Gastroesophageal sphincter (tissue), 4 donors: ENCODE data around the gene TSHZ3. TPM values are rescaled to one million over a fixed set of nuclear protein-coding genes. Genes with fewer than 3 reads are reported as not detected.

Experiments used
- ATAC-seq: fragments of 150-250 bp; one replicate; pipeline ENCODE4 v1.9.1; 2016; ENCODE audit warnings: mild to moderate bottlenecking, moderate library complexity
- H3K27ac ChIP-seq, 4 donors: fragments of 200-600 bp; sonication (generic) in 3 of 4; 1 replicate in 3 of 4; 2 replicates in 1 of 4; pipeline ENCODE4 v1.5.1; 2016 to 2019
- H3K27me3 ChIP-seq: fragments of 200-600 bp; sonication (generic); one replicate; pipeline ENCODE4 v1.5.1; 2019
- H3K36me3 ChIP-seq, 2 donors: fragments of 200-600 bp; sonication (generic); one replicate each; pipeline ENCODE4 v1.5.1; 2019; ENCODE audit warnings: control low read depth in 1 of 2
- H3K4me1 ChIP-seq, 3 donors: fragments of 200-600 bp; sonication (generic); 1 replicate in 2 of 3; 2 replicates in 1 of 3; pipeline ENCODE4 v1.5.1; 2016 to 2019; ENCODE audit warnings: control low read depth in 2 of 3
- H3K4me3 ChIP-seq, 2 donors: fragments of 200-600 bp; sonication (generic); one replicate each; pipeline ENCODE4 v1.5.1; 2019; ENCODE audit warnings: mild to moderate bottlenecking in 1 of 2, moderate library complexity in 1 of 2
- H3K9me3 ChIP-seq, 3 donors: fragments of 200-600 bp; sonication (generic); one replicate each; pipeline ENCODE4 v1.5.1; 2017 to 2019; ENCODE audit warnings: control low read depth in 2 of 3
- EP300 ChIP-seq: sonication (generic); formaldehyde crosslinking; IDR thresholded peaks from one replicate; pipeline ENCODE4 v1.6.1; 2017; ENCODE audit warnings: antibody characterized with exemption, mild to moderate bottlenecking
- POLR2A ChIP-seq, 2 donors: fragments of 450-650 bp; IDR thresholded peaks; one replicate each; pipeline ENCODE4 v1.6.1; 2017; ENCODE audit warnings: antibody characterized with exemption in 2 of 2, mild to moderate bottlenecking in 2 of 2, moderate library complexity in 1 of 2
- POLR2AphosphoS5 ChIP-seq: sonication (generic); formaldehyde crosslinking; IDR thresholded peaks from one replicate; pipeline ENCODE4 v1.6.1; 2017; ENCODE audit warnings: antibody characterized with exemption
- WGBS, 2 donors: methylation state at CpG; one replicate each; pipeline ENCODE4 v1.1.5; 2018; ENCODE audit warnings: low coverage in 1 of 2; 5-methylcytosine and 5-hydroxymethylcytosine counted together
- total RNA-seq, 4 donors: library from RNA; depleted of rRNA; stranded (reverse); fragments of >200 nt; gene quantifications; one replicate each; pipeline ENCODE4 v1.1.0, GENCODE V29; 2016
- TF ChIP-seq, protein P1 (sequence below), 4 experiments: fragments of 200-600 bp in 2 of 4; fragments of 450-650 bp in 2 of 4; sonication (generic) in 1 of 4; IDR thresholded peaks; one replicate each; pipeline ENCODE4 v1.5.1; 2017 to 2019; ENCODE audit warnings: antibody characterized with exemption in 4 of 4, mild to moderate bottlenecking in 2 of 4, moderate library complexity in 2 of 4

The TSHZ3 gene
- total RNA-seq, 4 donors from 2014 or later: 15.6 to 40.2 (median 31.1) TPM

DNA sequence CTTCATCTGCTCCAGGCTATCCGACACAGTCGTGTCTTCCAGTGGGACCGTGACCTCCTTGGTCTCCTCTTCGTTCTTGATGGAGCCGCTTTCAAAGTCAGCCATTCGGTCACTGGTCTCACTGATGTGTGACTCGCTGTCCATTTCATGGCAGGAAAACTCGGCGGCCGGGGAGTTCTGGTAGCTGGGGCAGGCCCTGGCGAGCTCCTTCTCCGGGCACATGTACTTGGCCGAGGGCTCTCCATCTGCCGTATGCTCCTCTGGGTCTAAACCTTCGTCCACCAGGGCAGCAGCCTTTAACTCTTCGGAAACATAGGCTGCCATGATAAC lies 69.8 kb downstream of the TSHZ3 start:
- ATAC-seq: no peak
- H3K4me3 ChIP-seq: no peak overlapping the region
- H3K36me3 ChIP-seq: peaks cover 0 to 35% of the 10 kb centered on the region in 2 donors
- H3K9me3 ChIP-seq: no peaks in the 10 kb centered on the region
- WGBS, 2 donors: no CpG with 5 or more reads among the region's 16 CpGs
- peaks cover 0 to 52% (median 0%) of the 10 kb centered on the region in 3 donors for H3K4me1 ChIP-seq
- no peaks in the 10 kb centered on the region for H3K27me3 ChIP-seq
- TF ChIP-seq, protein P1, sequence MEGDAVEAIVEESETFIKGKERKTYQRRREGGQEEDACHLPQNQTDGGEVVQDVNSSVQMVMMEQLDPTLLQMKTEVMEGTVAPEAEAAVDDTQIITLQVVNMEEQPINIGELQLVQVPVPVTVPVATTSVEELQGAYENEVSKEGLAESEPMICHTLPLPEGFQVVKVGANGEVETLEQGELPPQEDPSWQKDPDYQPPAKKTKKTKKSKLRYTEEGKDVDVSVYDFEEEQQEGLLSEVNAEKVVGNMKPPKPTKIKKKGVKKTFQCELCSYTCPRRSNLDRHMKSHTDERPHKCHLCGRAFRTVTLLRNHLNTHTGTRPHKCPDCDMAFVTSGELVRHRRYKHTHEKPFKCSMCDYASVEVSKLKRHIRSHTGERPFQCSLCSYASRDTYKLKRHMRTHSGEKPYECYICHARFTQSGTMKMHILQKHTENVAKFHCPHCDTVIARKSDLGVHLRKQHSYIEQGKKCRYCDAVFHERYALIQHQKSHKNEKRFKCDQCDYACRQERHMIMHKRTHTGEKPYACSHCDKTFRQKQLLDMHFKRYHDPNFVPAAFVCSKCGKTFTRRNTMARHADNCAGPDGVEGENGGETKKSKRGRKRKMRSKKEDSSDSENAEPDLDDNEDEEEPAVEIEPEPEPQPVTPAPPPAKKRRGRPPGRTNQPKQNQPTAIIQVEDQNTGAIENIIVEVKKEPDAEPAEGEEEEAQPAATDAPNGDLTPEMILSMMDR (IDR thresholded peaks at IDR 0.05): no peak
- TF ChIP-seq POLR2A (IDR thresholded peaks at IDR 0.05): no peak
- no peak for TF ChIP-seq POLR2AphosphoS5
- no peak for TF ChIP-seq EP300
- H3K27ac ChIP-seq: no peak overlapping the region

DNA sequence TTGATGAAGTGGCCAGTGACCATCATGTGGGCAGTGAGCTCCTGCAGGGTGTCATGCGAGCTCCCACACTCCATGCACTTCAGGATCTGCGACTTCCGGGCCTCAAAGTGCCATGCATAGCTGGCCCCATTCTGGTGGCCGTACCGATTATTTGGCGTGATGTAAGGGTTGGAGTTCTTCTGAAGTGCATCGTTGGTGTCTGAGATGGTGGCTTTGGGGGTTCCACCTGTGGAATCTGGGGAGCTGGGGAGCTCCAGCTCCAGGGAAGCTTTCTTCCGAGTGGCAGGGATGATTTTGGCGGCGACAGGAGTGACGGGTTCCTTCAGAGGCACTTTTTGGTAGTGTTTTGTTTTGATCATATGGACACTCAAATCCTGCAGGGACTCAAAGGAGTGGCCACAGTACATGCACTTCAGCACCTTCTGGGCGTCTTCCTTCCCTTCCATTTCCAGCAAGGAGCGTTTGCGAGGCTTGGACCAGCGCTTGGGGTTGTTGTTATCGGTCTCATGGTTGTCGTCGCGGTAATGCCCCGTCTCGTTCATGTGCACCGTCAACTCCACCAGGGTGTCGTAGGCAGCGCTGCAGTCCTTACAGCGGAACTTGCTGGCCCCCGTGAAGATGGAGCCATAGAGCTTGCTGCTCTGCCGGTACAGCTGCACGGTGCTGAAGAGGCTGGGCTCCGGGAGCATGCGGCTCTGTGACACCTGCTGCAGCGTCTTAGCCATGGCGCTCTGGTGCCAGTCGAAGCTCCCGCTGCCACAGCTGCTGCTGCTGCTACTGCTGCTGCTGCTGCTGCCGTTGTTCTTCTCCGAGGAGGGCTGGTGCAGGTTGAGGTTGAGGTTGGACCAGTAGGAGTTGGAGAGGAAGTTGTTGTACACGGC lies 70.4 kb downstream of the TSHZ3 start:
- TF ChIP-seq POLR2A (IDR thresholded peaks at IDR 0.05): no peak
- TF ChIP-seq POLR2AphosphoS5: no peak
- TF ChIP-seq, protein P1 (IDR thresholded peaks at IDR 0.05): no peak
- TF ChIP-seq EP300: no peak
- H3K4me3 ChIP-seq: no peak overlapping the region
- no peaks in the 10 kb centered on the region for H3K27me3 ChIP-seq
- peaks cover 0 to 53% (median 0%) of the 10 kb centered on the region in 3 donors for H3K4me1 ChIP-seq
- WGBS, 2 donors: 90% methylated on average over 7 of the region's 37 CpGs; no CpG with 5 or more reads in 1 of the 2 donors
- H3K36me3 ChIP-seq: peaks cover 0 to 35% of the 10 kb centered on the region in 2 donors
- H3K27ac ChIP-seq: no peak overlapping the region
- H3K9me3 ChIP-seq: no peaks in the 10 kb centered on the region
- no peak for ATAC-seq

DNA sequence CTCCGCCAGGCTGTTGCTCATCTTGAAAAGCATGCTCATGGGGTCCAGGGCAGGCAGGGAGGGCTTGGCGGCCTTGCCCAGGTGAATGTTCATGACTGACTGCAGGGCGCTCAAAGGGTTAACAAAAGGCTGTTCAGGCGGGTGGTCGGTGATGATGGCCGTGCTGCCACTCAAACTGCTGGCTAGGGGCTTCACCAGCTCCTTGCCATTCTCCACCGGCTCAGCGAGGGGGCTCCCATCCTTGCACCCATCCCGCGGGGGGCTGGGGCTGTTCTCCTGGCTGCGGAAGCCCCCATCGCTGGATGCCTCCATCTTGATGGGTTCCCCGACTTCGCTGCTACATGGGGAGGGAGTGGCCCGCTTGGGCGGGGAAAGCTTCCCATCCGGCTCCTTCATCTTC lies 71.7 kb downstream of the TSHZ3 start:
- Histone ChIP-seq H3K27me3 (no peaks in the 10 kb centered on the region), H3K9me3 (no peaks in the 10 kb centered on the region), H3K4me1 (peaks cover 0 to 46% (median 0%) of the 10 kb centered on the region in 3 donors), H3K36me3 (peaks cover 0 to 42% of the 10 kb centered on the region in 2 donors), H3K4me3 (no peak overlapping the region), H3K27ac (no peak overlapping the region)
- ATAC-seq: no peak
- 53% methylated on average over 3 of the region's 17 CpGs; no CpG with 5 or more reads in 1 of the 2 donors for whole genome bisulfite sequencing, 2 donors
- TF ChIP-seq, protein P1 (IDR thresholded peaks at IDR 0.05): no peak
- TF ChIP-seq POLR2AphosphoS5: no peak
- no peak for TF ChIP-seq POLR2A (IDR thresholded peaks at IDR 0.05)
- TF ChIP-seq EP300: no peak

DNA sequence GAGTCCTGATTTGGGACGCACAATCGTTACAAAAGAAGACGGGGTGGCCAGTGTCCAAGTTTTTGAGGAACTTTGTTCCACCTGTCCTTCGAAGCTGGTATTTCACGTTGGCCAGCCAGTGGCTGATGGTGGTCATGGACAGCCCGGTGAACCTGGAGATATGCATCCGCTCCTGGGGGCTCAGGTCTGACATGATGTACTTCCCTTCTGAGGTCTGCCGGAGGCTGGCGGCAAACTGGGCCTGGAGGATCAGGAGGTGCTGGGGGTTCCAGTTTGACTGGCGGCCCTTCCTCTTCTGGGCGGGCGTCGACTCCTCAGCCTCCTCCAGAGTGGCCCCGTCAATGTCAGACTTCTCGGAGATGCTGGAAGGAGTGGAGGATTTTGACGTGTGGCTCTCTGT lies 72.4 kb downstream of the TSHZ3 start:
- WGBS, 2 donors: 70 to 89% methylated on average over 2 to 6 of the region's 16 CpGs
- TF ChIP-seq EP300 (no peak), POLR2AphosphoS5 (no peak), POLR2A (IDR thresholded peaks at IDR 0.05) (no peak)
- TF ChIP-seq, protein P1 (IDR thresholded peaks at IDR 0.05): no peak
- no peak for ATAC-seq
- Histone ChIP-seq H3K36me3 (peaks cover 0 to 42% of the 10 kb centered on the region in 2 donors), H3K9me3 (no peaks in the 10 kb centered on the region), H3K27ac (no peak overlapping the region), H3K4me3 (no peak overlapping the region), H3K4me1 (peaks cover 0 to 39% (median 0%) of the 10 kb centered on the region in 3 donors), H3K27me3 (no peaks in the 10 kb centered on the region)

DNA sequence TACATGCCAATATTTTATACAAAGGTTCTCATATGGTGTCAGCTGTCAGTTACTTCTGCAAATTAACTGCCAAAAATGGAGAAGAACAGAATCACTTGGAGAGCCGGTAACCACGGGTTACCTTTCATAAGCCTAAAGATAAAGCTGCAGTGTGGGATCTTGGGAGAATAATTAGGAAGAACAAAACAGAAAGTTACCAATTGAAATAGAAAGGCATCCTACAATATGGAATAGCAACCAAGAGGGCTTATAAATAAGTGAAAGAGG lies 74.2 kb downstream of the TSHZ3 start:
- no peaks in the 10 kb centered on the region for H3K9me3 ChIP-seq
- no peaks in the 10 kb centered on the region for H3K27me3 ChIP-seq
- WGBS, 2 donors: 44 to 82% methylated on average over 2 of the region's 2 CpGs
- no peak for ATAC-seq
- H3K4me1 ChIP-seq: peaks cover 0 to 26% (median 0%) of the 10 kb centered on the region in 3 donors
- H3K4me3 ChIP-seq: no peak overlapping the region
- TF ChIP-seq EP300: no peak
- TF ChIP-seq, protein P1 (IDR thresholded peaks at IDR 0.05): no peak
- no peak for TF ChIP-seq POLR2A (IDR thresholded peaks at IDR 0.05)
- TF ChIP-seq POLR2AphosphoS5: no peak
- peaks cover 0 to 42% of the 10 kb centered on the region in 2 donors for H3K36me3 ChIP-seq
- no peak overlapping the region for H3K27ac ChIP-seq
